Stimulated activated CD8-positive, alpha-beta memory T cell treated with anti-CD3 and anti-CD28 coated beads, Interleukin-7, amount 100 ng/mL, for 4 hours (primary cell): ENCODE results near the gene PCYT2.

Source experiments
- DNase-seq, 2 donors: peaks; one replicate each; pipeline ENCODE4 v3.0.0-alpha.2; 2020; ENCODE audit warnings: low read depth in 2 of 2

The PCYT2 gene

GRCh38 chr17:81944858-81945257 lies 33.7 kb upstream of the PCYT2 start:
- DNase-seq = no peak

GRCh38 chr17:81942167-81942553 lies 31.0 kb upstream of the PCYT2 start:
- no peak for DNase-seq

DNA sequence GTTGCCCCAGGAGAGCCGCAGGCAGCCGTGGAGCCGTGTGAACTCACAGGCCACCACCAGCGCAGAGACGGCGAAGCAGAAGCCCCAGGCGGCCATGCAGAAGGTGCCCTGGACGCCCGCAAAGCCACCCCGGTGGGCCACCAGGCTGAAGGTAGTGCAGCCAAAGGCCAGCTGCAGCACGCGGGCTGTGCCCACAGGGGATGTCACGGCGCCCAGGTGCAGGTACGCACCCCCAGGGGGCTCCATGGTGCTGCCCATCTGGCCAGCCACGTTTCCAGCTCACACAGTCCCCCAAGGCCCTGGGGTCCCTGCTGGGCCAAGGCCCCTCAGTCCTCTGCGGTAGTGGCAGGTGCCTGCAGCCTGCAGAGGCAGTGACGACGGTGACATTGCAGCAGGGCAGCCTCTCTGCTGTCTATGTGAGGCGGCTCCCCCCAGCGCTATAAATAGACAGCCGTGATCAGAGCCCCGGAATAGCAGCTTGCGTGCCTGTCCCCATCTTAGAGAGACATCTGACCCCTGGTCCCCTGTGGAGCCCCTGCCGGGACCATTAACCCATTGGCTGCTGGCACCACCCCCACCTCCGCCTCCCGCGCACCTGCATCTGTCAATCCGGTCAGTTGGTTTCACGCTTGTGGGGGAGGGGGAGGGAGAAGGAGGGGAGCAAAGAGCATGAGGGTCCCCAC lies 30.4 kb upstream of the PCYT2 start:
- DNase-seq = no peak

DNA sequence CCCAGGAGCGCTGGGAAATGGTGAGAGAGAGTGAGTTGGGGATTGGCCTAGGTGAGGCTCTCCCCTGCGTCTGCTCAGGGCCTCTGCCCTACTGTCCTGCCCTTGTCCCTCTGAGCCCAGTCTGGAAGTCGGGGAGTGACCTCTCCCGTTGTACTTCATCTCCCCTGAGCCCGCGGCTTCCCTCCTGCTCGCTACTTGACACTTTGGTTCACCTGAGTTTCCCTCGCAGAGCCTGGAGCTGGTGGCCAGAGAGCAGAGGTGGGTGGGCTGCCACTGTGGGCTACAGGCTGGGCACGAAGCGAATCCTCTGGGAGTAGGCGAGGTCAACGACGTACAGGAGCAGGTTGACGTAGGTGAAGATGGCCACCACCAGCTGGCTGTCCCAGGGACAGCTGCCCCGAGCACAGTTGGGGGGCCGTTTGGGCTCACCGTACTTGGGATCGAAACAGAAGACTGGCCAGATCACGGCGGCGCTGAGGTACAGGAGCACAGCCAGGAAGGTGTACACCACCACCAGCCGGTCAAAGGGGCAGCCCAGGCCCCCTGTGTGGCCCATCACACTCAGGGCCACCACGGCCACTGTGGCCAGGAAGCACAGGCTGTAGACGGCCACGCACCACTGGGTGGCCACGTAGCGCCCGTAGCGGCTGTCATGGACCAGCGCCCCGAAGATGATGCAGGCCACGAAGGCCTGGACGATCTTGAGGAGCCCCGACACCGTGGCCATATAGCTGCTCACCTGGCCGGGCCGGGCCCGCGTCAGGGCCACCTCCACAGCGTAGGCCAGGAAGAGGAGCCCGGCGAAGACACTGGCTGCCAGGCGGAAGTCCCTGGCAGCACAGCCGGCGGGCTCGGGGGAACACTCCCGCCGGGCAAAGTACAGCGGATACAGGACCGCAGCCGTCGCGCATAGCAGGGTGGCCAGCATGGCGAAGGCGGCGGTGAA lies 29.6 kb upstream of the PCYT2 start:
- DNase-seq = no peak

DNA sequence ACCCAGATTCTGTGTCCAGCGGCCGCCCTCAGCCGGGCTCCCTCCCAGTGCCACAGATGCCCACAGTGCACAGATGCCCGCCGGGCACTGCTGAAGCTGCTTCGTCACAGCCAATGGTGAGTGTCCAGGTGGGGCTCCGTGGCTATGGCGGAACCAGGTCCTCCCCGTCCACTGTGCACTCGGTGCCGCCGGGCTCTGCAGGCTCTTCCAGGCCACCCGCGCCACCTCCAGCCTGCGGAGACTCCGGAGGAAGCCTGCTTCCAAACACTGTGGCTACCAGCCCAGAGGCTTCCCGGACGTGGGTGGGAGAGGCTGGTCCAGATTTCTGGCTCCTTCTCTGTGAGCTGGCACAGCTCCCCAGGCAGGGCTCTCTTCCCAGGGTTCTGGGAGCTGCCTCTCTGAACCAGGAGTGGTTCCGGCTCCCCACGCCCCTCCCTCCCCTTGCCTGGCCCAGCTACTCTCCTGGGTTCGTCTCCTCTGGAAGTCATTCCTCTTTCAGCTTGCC lies 28.7 kb upstream of the PCYT2 start:
- no peak for DNase-seq

GRCh38 chr17:81939218-81939617 lies 28.0 kb upstream of the PCYT2 start:
- no peak for DNase-seq

GRCh38 chr17:81935709-81936084 lies 24.5 kb upstream of the PCYT2 start:
- no peak for DNase-seq

DNA sequence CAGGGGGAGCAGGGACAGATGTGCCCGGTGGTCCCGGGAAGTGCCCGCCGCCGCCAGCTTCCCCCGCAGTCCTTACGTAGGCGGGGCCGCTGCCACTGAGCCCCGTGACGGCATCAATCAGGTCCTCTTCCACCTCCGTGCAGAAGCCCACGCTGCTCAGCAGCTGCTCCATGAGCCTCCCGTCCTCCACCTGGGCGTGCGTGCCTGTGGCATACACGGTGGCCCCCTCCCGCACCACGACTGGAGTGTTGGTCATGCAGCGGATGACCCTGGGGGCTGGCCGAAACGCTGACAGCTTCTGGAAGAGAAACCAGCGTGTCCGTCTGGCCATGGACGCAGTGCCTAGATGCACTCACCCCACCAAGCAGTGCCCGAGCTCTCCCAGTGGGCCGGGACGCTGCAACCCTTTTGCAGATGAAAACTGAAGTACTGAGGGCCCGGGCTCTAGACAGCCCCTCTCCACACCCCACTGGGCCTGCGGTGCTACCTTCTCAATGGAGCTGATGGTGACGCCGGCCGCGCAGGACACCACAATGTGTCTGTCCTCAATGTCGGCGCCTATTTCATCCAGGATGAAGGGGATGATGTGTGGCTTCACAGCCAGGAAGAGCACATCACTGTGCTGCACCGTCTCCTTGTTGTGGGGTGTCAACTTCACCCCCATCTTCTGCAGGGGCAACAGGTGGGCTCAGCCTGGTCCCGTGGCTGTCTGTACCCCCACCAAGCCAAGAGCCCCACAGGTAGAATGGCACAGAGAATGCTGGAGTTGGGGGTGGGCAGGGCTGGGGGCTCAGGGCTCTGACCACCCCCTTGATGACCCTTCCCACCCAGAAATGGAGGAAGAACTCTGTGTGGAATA lies 23.9 kb upstream of the PCYT2 start:
- no peak for DNase-seq

DNA sequence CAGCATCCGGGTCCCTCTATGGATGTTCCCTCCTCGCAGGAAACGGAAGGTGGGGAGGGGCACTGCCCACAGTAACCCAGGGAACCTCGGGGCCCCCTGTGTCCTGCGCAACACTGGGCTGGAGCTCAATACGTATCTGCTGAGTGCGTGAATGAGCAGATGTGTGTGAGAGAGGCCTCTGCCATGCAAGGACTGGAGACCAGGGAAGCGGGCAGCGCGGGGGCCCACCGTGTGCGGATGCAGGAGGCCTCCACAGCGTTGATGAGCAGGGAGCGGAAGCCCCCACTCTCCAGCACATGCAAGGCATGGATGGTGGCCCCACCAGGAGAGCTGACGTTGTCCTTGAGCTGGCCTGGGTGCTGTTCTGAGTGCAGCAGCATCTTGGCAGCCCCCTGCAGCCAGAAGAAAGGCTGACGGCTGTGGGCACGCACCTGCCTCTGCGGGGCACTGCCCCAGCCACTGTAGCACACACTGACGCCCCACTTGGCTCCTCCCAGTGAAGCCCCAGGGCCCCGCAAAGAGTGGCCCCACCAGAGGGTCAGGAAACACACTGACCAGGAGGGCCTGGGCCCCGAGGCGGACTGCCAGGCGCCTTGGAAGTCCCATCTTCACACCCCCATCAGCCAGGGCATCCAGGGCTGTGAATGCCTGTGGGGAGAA lies 23.0 kb upstream of the PCYT2 start:
- DNase-seq = no peak

GRCh38 chr17:81933178-81933699 lies 22.0 kb upstream of the PCYT2 start:
- DNase-seq = no peak

GRCh38 chr17:81932333-81932983 lies 21.3 kb upstream of the PCYT2 start:
- DNase-seq = no peak

- no peak for DNase-seq
Measured at GRCh38 chr17:81931557-81932332, 20.5 kb upstream of the PCYT2 start.

DNA sequence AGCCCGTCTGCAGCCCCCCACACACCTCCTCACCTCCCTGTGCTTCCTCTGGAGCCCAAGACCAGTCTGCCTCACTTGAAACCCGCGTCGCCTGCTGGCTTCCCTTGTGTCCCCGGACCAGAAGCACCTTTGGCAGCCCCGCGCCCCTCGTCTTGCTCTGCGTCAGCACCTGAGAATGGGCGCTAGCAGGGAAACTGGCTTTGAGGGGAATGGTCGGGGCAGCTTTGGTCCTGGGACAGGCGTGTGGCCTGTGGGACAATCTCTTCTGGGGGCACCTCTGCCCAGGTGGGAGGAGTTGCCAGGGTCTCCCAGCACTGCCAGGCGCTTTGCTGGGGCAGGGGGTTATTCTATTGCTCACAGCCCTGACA lies 20.0 kb upstream of the PCYT2 start:
- no peak for DNase-seq

GRCh38 chr17:81930142-81931125 lies 19.2 kb upstream of the PCYT2 start:
- DNase-seq = no peak

DNA sequence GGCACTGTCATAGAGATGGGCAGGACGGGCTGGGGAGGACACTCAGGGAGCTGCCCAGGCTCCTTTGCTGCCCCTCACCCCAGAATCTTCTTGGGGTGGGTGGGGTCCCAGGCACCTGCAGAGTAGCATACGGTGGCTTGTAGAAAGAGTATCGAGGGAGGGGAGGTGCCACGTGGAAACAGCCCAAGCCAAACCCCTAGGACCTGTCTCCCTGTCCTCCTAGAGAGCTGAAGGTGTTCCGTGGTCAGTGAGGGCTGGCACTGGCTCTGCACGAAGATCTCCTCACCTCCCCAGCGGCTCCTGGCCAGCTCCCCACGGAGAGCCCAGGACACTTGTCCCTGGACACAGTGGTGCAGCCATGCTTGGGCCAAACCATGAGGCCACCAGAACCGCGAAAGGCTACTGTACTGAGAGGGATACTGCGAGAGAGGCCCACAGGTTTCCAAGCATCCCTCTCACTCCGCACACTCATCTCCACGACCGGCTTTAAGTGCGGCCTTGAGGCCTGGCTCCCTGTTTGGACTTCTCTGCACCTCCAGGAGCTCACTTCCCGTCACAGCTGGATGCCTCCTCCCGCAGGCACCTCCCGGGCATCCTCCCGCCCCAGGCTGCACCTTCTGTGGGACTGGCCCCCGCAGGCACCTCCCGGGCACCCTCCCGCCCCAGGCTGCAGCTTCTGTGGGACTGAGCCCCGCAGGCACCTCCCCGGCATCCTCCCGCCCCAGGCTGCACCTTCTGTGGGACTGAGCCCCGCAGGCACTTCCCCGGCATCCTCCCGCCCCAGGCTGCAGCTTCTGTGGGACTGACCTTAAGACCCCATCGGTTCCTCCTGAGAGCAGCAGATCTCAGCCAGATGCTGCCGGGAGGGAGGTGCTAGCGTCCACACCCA lies 18.3 kb upstream of the PCYT2 start:
- no peak for DNase-seq

- DNase-seq = no peak
Measured at GRCh38 chr17:81928544-81929252, 17.5 kb upstream of the PCYT2 start.
